HG02884 (cell line): ENCODE data around the gene LHPP.
"Not testable (repeated sequence)": the region's sequence is repeated elsewhere in the genome, so short reads cannot be mapped to it uniquely, and the experiment has no call there.

Experiments used
- ATAC-seq: cut with Tn5 transposase; IDR thresholded peaks from one replicate; pipeline ENCODE4 v1.9.1; 2021; ENCODE audit warnings: mild to moderate bottlenecking, moderate library complexity; ENCODE audit not compliant: unreplicated experiment

The LHPP gene

GRCh38 chr10:124534826-124535601 lies 73.4 kb downstream of the LHPP start:
- no peak for ATAC-seq

DNA sequence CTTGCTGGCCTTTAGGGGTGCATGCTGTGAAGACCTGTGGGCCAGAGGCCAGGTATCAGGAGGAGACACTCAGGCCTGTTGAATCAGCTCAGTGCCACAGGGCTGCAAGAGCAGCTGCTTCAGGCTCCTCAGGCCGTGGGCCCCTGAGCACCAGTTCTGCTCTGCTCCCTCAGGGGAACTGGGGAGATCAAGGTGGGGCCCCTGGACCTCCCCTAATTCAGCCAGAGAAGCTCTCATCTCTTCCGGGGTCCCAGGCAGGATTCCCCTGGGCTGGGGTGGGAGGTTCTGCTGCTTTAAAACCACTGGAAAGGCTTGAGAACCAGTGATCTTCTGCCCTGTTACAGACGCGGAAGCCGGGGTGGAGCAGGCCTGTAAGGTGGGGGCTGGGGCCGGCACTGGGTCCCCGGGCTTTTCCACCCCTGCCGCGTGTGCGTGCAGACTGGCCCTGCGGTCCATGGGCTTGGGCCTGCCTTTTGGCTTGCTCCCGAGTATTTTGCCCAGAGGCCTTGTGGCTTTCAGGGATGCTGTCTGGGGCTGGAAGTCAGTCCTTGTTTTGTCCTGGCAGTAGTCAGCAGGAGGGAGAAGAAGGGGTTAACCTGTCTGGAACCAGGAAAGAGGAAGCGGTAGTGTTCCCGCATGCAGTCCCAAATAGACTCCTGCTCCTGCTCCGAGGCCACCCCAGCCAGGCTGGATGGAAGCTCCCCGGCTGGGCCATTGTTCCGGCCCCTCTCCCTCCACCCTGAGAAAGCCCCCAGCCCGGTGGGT lies 74.3 kb downstream of the LHPP start:
- no peak for ATAC-seq

DNA sequence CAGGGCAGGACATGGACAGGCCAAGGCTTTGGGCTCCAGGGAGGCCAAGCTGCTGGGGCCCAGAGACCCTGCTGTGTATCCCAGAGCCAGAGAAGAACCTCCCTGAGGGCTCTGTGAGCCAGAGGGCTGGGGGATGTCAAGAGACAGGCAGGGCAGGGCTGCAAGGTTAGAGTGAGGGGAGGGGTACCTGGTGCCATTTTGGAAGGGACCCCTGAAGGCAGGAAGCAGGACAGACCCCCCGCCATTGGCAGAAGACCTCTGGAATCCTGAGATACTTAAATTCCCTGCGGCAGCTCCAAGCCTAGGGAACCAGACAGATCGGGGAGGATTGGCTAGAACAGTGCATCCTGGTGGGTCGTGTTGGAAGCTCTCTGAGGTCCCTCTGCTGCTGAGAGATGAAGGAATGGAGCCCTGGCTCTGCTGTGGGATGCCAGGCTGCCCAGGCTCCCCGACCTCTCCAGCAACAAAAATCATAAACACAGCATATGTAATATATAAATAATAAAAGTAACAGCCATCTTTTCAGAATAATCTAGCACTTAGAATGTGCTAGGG lies 75.0 kb downstream of the LHPP start:
- ATAC-seq, result no peak

DNA sequence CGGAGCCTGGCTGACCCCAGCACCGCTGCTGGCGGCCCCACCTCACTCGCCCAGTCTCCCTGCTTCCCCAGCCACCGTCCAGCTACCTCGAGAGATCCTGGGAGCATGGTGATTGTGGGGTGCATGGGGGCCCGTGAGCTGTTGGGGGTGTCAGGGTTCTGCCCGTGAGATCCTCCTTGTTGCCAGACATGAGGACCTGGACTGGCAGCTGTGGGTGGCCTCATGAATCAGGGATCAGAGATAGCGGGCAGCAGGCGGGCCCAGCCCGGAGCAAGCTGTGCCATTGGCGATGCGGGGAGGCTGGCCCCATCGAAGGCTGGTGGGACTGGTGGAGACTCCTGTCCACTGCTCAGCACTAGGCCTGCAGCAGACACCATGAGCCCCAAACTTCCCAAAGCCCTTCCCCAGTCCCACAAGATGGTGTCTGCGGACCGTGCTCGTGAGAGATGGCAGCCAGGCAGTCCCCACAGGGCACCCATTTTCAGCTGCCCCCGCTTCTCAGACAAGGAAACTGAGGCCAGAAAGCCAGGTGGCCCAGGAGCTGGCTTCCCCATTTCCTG lies 75.6 kb downstream of the LHPP start:
- ATAC-seq, result no peak

- ATAC-seq, result no peak
These were observed 76.3 kb downstream of the LHPP start for GRCh38 chr10:124537891-124538290.

DNA sequence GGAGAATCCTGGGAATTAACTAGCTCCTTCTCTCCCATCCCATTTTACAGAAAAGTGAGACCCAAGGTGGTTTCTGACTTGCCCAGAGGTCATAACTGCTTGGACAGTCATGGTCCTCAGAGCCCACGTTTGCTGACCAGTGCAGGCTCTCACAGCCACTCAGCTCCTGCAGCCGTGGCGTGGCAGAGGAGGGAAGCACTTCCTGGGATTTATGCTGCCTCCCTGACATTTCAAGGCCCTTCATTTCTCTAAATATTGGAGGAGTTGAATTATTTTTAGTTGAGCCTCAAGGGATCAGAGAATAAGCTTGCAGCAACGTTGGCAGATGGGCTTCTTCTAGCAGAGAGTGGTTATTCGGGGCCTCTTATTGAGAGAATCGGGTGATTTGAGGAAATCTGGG lies 77.1 kb downstream of the LHPP start:
- ATAC-seq, result no peak

- peak; percentile 55 for ATAC-seq
These were observed 78.5 kb downstream of the LHPP start for GRCh38 chr10:124539935-124540641.

- no peak for ATAC-seq
These were observed 79.7 kb downstream of the LHPP start for GRCh38 chr10:124541076-124541903.

DNA sequence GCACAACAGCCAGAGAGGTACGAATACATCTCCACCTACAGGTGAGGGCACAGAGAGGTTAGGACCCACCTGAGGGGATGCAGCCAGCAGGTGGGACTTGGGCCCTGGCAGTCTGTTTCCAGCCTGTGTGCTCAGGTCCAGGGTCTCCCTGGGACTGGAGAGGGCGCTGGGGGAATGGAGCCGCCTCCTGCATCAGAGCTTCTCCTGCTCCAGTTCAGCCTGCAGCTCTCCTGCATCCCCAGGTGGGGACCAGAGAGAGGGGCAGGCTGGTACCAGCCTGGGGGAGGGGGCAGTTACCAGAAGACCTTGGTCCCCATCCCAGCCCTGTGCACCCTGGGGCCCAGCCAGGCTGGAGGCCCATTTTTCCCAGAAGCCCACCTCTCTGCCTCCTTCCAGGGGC lies 80.7 kb downstream of the LHPP start:
- ATAC-seq, result no peak

GRCh38 chr10:124543146-124543545 lies 81.5 kb downstream of the LHPP start:
- no peak for ATAC-seq

GRCh38 chr10:124543971-124544370 lies 82.3 kb downstream of the LHPP start:
- no peak for ATAC-seq

DNA sequence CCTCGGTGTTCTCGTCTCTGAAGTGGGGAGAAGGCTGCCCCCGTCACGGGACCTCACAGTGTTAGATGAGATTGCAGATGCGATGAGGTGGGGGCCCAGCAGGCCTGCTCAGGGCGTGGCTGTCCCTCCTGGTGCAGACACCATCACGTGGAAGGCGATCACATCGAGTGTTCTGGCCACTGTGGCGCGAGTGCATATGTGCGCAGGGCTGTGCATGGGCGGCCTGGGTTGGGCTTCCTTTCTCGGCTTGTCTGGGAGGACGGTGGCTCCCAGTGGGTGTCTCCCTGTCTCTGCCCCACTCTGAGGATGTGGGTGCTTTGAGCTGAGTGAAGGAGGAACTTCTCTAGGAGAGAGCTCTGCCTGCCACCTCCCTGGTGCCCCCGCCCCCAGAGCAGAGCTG lies 83.1 kb downstream of the LHPP start:
- ATAC-seq, result no peak

- ATAC-seq, result no peak
These were observed 83.9 kb downstream of the LHPP start for GRCh38 chr10:124545351-124546054.

- no peak for ATAC-seq
These were observed 84.4 kb downstream of the LHPP start for GRCh38 chr10:124546055-124546369.

- no peak for ATAC-seq
These were observed 85.5 kb downstream of the LHPP start for GRCh38 chr10:124546957-124547646.

DNA sequence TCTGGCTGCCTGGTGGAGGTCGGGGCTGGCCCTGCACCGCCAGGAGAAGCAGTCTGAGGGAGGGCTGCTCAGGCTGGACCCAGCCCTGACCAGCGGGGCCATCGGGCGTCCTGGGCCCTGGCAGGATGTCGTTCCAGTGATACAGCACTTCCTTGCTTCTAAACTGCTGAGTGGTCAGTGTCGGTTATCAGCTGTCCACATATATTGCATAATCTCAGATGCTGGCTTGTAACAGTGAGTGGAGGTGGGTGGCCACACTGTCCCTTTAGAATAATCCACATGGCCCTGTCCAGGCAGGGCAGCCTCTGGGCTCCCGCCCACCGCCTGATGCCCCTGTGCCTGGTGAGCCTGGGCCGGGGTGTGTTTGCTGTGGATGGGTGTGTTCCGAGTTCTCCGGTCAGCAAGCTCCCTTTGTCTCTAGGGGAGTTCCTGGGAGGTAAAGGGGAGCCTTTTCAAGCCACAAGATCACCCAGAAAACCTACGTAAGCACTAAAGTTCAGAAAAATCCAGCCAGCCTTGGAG lies 86.1 kb downstream of the LHPP start:
- ATAC-seq, result no peak

GRCh38 chr10:124549171-124549570 lies 87.5 kb downstream of the LHPP start:
- ATAC-seq, result not testable (repeated sequence)

GRCh38 chr10:124550293-124551034 lies 88.8 kb downstream of the LHPP start:
- peak; percentile 47 for ATAC-seq
